Muscle layer of duodenum (tissue), 2 donors: ENCODE results near the gene KCNJ12.
"Not testable (repeated sequence)": the region's sequence is repeated elsewhere in the genome, so short reads cannot be mapped to it uniquely, and the experiment has no call there.

Experiments
- H3K27ac ChIP-seq: one replicate; pipeline ENCODE4 v1.7.0; 2013; ENCODE audit warnings: mild to moderate bottlenecking, low read length
- H3K27me3 ChIP-seq: one replicate; pipeline ENCODE4 v1.7.0; 2013; ENCODE audit warnings: low read depth, mild to moderate bottlenecking, control low read depth, low read length
- H3K36me3 ChIP-seq, 2 donors: one replicate each; pipeline ENCODE4 v1.7.0; 2013; ENCODE audit warnings: low read length in 2 of 2, control low read depth in 1 of 2, mild to moderate bottlenecking in 1 of 2; ENCODE audit not compliant: insufficient read depth in 2 of 2, control insufficient read depth in 1 of 2
- H3K4me1 ChIP-seq, 2 donors: one replicate each; pipeline ENCODE4 v1.7.0; 2013; ENCODE audit warnings: low read length in 2 of 2, mild to moderate bottlenecking in 2 of 2, control low read depth in 1 of 2, moderate library complexity in 1 of 2; ENCODE audit not compliant: insufficient read depth in 2 of 2, control insufficient read depth in 1 of 2
- H3K4me3 ChIP-seq, 2 donors: one replicate each; pipeline ENCODE4 v1.7.0; 2013; ENCODE audit warnings: low read length in 2 of 2, low read depth in 1 of 2, mild to moderate bottlenecking in 1 of 2
- H3K9me3 ChIP-seq, 2 donors: one replicate each; pipeline ENCODE4 v1.7.0; 2013; ENCODE audit warnings: low read length in 2 of 2, control low read depth in 1 of 2, mild to moderate bottlenecking in 1 of 2; ENCODE audit not compliant: control insufficient read depth in 1 of 2
- donor health status: healthy.

KCNJ12 gene

GRCh38 chr17:21414616-21415015 lies 38.5 kb downstream of the KCNJ12 start:
- not testable (repeated sequence) for H3K27me3 ChIP-seq, H3K4me1 ChIP-seq, H3K36me3 ChIP-seq, H3K27ac ChIP-seq, H3K4me3 ChIP-seq, H3K9me3 ChIP-seq

GRCh38 chr17:21415166-21415990 lies 39.2 kb downstream of the KCNJ12 start:
- H3K9me3 ChIP-seq, H3K4me1 ChIP-seq, H3K36me3 ChIP-seq, H3K4me3 ChIP-seq, H3K27ac ChIP-seq, H3K27me3 ChIP-seq: not testable (repeated sequence)

- H3K9me3 ChIP-seq, H3K4me3 ChIP-seq, H3K27me3 ChIP-seq, H3K27ac ChIP-seq, H3K4me1 ChIP-seq, H3K36me3 ChIP-seq: not testable (repeated sequence)
Measured at GRCh38 chr17:21416471-21416981, 40.4 kb downstream of the KCNJ12 start.

GRCh38 chr17:21417349-21417748 lies 41.2 kb downstream of the KCNJ12 start:
- not testable (repeated sequence) for H3K9me3 ChIP-seq, H3K27ac ChIP-seq, H3K27me3 ChIP-seq, H3K4me1 ChIP-seq, H3K36me3 ChIP-seq, H3K4me3 ChIP-seq

GRCh38 chr17:21417921-21418320 lies 41.8 kb downstream of the KCNJ12 start:
- Histone ChIP-seq H3K27ac (no peak overlapping the region), H3K27me3 (no peaks in the 10 kb centered on the region), H3K36me3 (no peaks in the 10 kb centered on the region), H3K4me3 (no peak overlapping the region), H3K4me1 (no peaks in the 10 kb centered on the region), H3K9me3 (no peaks in the 10 kb centered on the region)

GRCh38 chr17:21418446-21419298 lies 42.5 kb downstream of the KCNJ12 start:
- Histone ChIP-seq H3K36me3 (no peaks in the 10 kb centered on the region), H3K27me3 (no peaks in the 10 kb centered on the region), H3K9me3 (no peaks in the 10 kb centered on the region), H3K4me3 (no peak overlapping the region), H3K4me1 (no peaks in the 10 kb centered on the region), H3K27ac (no peak overlapping the region)

GRCh38 chr17:21419299-21420239 lies 43.4 kb downstream of the KCNJ12 start:
- H3K9me3 ChIP-seq = no peaks in the 10 kb centered on the region
- no peaks in the 10 kb centered on the region for H3K27me3 ChIP-seq
- H3K36me3 ChIP-seq = no peaks in the 10 kb centered on the region
- H3K4me1 ChIP-seq = no peaks in the 10 kb centered on the region
- no peak overlapping the region for H3K4me3 ChIP-seq
- no peak overlapping the region for H3K27ac ChIP-seq

- not testable (repeated sequence) for H3K36me3 ChIP-seq, H3K4me1 ChIP-seq, H3K9me3 ChIP-seq, H3K27ac ChIP-seq, H3K4me3 ChIP-seq, H3K27me3 ChIP-seq
Measured at GRCh38 chr17:21420503-21421090, 44.4 kb downstream of the KCNJ12 start.

GRCh38 chr17:21421421-21422310 lies 45.5 kb downstream of the KCNJ12 start:
- H3K36me3 ChIP-seq, H3K4me3 ChIP-seq, H3K27me3 ChIP-seq, H3K9me3 ChIP-seq, H3K27ac ChIP-seq, H3K4me1 ChIP-seq: not testable (repeated sequence)
